Ishikawa (cell line): Measurements from ENCODE around the gene ACAD8.

Experiments used
- EP300 ChIP-seq: IDR thresholded peaks from 2 replicates; pipeline ENCODE4 v1.6.1; 2012; ENCODE audit warnings: borderline replicate concordance
- TAF1 ChIP-seq: IDR thresholded peaks from 2 replicates; pipeline ENCODE4 v1.6.1; 2012; ENCODE audit warnings: low read depth, mild to moderate bottlenecking
- YY1 ChIP-seq: IDR thresholded peaks from 2 replicates; pipeline ENCODE4 v1.6.1; 2012; ENCODE audit warnings: low read depth
- TF ChIP-seq, protein P1 (sequence below): IDR thresholded peaks from 2 replicates; pipeline ENCODE4 v1.6.1; 2012

DNA sequence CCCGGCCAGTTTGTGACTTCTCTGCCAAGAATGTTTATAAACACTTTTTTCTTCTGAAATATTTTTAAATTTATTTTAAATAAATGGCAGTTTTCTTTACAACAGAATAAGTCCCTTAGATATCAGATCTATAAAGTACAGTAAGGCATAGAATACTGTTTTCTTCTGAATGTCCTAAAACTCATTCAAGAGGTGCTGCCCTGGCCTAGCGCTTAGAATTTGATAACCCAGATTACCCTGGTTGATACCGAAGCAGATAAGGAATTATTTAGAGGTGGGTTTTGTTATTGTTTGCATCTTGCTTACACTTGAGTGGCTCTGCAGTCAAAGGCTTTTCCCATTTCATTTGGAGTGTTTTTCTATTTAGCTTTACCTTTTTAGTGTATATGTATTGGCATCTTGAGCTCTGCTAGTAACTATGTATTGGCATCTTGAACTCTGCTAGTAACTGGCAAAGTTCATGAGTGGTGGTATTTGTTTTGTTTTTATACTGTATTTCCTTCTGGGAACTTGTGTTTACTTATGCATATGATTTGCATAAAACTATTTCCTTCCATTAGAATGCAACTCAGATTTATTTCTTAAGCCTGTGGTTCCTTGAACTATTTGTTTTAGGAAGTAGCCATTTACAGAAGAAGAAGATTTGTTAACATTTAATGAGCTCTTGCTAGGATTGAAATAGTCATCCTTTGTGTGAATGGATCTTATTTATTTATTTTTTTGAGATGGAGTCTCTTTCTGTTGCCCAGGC lies 1.2 kb downstream of the ACAD8 start:
- no peak for TF ChIP-seq TAF1
- no peak for TF ChIP-seq EP300
- no peak for TF ChIP-seq YY1
- TF ChIP-seq, protein P1, sequence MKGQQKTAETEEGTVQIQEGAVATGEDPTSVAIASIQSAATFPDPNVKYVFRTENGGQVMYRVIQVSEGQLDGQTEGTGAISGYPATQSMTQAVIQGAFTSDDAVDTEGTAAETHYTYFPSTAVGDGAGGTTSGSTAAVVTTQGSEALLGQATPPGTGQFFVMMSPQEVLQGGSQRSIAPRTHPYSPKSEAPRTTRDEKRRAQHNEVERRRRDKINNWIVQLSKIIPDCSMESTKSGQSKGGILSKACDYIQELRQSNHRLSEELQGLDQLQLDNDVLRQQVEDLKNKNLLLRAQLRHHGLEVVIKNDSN = no peak
